Natural killer cell treated with Interleukin-12 subunit alpha and Interleukin-12 subunit beta and Interleukin-15 and Interleukin-18, amount 100 ng/mL, for 72 hours (primary cell): ENCODE results near the gene BICRA. TPM values are rescaled to one million over a fixed set of nuclear protein-coding genes. Genes with fewer than 3 reads are reported as not detected.

Experiments used
- ATAC-seq, 2 donors: fragments of 150-1000 bp; cut with Tn5 transposase in 1 of 2; sonication (Bioruptor Pico), chemical (Tn5 transposase) in 1 of 2; 2 replicates each; pipeline ENCODE4 v1.10.0; 2021
- DNase-seq: peaks from one replicate; pipeline ENCODE4 v3.0.0; 2022; ENCODE audit warnings: low spot score
- H3K27ac Mint-ChIP-seq, 2 donors: 1 replicate in 1 of 2; 2 replicates in 1 of 2; pipeline ENCODE4 v1.8.0; 2022; ENCODE audit warnings: mixed read lengths in 2 of 2, mild to moderate bottlenecking in 1 of 2, moderate library complexity in 1 of 2
- H3K27me3 Mint-ChIP-seq, 2 donors: 1 replicate in 1 of 2; 2 replicates in 1 of 2; pipeline ENCODE4 v1.8.0; 2022; ENCODE audit warnings: mixed read lengths in 2 of 2
- H3K36me3 Mint-ChIP-seq: one replicate; pipeline ENCODE4 v1.8.0; 2022; ENCODE audit warnings: mixed read lengths
- H3K4me1 Mint-ChIP-seq, 2 donors: 1 replicate in 1 of 2; 2 replicates in 1 of 2; pipeline ENCODE4 v1.8.0; 2022; ENCODE audit warnings: low read depth in 2 of 2, mixed read lengths in 2 of 2, mild to moderate bottlenecking in 1 of 2
- H3K4me3 Mint-ChIP-seq: one replicate; pipeline ENCODE4 v1.8.0; 2022; ENCODE audit warnings: mixed read lengths
- H3K9me3 Mint-ChIP-seq: 2 replicates; pipeline ENCODE4 v1.8.0; 2022; ENCODE audit warnings: mixed read lengths
- total RNA-seq, 2 donors: library from RNA; stranded (reverse); gene quantifications; one replicate each; pipeline ENCODE4 v1.2.3, GENCODE V29; 2022

BICRA gene
- total RNA-seq, 2 donors from 2014 or later = 14.4 to 17.5 TPM

DNA sequence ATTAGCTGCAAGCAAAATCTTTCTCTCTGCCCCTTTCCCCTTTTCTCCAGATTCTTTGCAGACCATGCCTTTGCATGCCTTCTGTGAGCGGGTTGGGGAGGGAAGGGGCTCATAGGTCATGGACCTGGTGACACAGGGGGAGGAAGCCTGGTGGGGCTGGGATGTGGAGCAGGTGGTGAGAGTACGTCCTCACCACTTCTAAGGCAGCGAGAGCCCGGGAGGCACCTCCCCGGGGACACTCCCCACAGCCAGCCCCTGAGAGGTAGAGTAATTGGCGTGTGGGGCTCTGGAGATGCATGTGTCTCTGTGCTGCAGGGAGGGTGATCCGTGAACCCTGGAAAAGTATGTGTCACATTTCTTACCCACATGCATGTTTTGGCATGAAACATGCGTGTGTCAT lies 61.8 kb downstream of the BICRA start:
- Mint-ChIP-seq H3K27me3 (no peaks in the 10 kb centered on the region), H3K27ac (no peak overlapping the region), H3K4me3 (no peak overlapping the region), H3K4me1 (peaks cover 0 to 29% of the 10 kb centered on the region in 2 donors), H3K9me3 (no peaks in the 10 kb centered on the region), H3K36me3 (no peaks in the 10 kb centered on the region)
- ATAC-seq (no peak), DNase-seq (no peak)

DNA sequence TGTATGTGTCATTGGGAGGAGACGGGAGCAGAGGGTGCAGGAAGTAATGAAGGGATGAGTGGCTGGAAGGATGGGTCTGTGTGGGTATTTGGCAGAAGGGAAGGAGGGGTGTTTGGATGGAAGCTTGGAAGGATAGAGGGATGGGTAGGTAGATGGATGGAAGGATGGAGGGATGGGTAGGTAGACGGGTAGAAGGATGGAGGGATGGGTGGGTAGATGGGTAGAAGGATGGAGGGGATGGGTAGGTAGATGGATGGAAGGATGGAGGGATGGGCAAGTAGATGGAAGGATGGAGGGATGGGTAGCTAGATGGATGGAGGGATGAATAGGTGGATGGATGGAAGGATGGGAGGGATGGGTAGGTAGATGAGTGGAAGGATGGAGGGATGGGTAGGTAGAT lies 62.6 kb downstream of the BICRA start:
- DNase-seq (no peak), ATAC-seq (no peak)
- Mint-ChIP-seq H3K4me1 (peaks cover 0 to 29% of the 10 kb centered on the region in 2 donors), H3K27ac (no peak overlapping the region), H3K9me3 (no peaks in the 10 kb centered on the region), H3K27me3 (no peaks in the 10 kb centered on the region), H3K36me3 (no peaks in the 10 kb centered on the region), H3K4me3 (no peak overlapping the region)

DNA sequence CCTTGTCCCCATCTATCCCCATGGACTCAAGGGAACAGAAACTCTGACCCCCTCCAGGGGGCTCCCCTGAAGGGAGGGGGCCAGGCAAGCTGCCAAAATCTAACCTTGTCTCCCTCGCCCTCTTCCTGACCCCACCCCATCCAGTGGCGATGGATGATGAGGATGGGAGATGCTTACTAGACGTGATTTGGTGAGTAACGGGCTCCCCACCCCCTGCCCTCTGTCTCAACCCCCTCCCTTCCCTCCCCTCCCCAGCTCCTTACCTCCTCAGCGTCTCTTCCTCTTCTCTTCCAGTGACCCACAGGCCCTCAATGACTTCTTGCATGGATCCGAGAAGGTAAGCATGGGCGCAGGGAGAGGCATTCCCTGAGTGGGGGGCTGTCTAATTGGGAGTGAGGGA lies 64.5 kb downstream of the BICRA start:
- Mint-ChIP-seq H3K4me3 (no peak overlapping the region), H3K4me1 (peaks cover 0 to 26% of the 10 kb centered on the region in 2 donors), H3K27ac (no peak overlapping the region), H3K9me3 (no peaks in the 10 kb centered on the region), H3K27me3 (no peaks in the 10 kb centered on the region), H3K36me3 (no peaks in the 10 kb centered on the region)
- DNase-seq (no peak), ATAC-seq (no peak)

DNA sequence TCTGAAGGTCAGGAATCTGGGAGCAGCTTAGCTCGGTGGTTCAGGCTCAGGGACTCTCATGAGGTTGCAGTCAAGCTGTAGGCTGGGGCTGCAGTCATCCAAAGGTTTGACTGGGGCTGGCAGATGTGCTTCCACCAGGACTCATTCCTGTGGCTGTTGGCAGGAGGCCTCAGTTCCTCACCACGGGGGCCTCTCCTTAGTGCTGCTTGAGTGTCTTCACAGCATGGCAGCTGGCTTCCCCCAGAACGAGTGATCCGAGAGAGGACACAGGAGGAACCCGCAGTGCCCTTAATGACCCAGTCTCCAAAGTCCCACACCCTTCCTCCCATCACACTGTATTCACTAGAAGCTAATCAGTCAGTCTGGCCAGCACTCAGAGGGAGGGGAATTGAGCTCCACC lies 65.6 kb downstream of the BICRA start:
- no peaks in the 10 kb centered on the region for H3K36me3 Mint-ChIP-seq
- no peak overlapping the region for H3K27ac Mint-ChIP-seq
- DNase-seq = no peak
- peaks cover 0 to 26% of the 10 kb centered on the region in 2 donors for H3K4me1 Mint-ChIP-seq
- no peaks in the 10 kb centered on the region for H3K27me3 Mint-ChIP-seq
- H3K9me3 Mint-ChIP-seq = no peaks in the 10 kb centered on the region
- no peak overlapping the region for H3K4me3 Mint-ChIP-seq
- no peak for ATAC-seq

DNA sequence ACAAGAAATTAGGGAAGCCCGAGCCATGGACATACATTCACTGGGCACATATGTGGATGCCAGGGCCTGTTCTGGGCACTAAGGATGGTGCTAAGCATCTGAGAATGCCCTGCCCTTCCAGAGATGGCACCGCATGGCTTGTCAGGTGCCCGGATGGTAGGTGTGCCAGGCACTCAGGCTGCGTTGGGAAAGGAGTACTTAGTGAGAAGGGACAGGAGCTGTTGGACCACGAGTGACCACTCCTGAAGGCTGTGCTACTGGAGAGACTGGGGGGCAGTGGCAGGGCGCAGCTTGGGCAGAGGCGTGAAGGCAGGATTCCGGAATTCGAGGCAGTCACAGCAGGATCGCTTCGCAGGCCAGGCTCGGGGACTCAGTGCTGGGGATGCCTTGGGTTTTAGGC lies 66.3 kb downstream of the BICRA start:
- ATAC-seq = no peak
- no peaks in the 10 kb centered on the region for H3K9me3 Mint-ChIP-seq
- no peak for DNase-seq
- H3K27ac Mint-ChIP-seq = no peak overlapping the region
- H3K36me3 Mint-ChIP-seq = no peaks in the 10 kb centered on the region
- H3K4me1 Mint-ChIP-seq = peaks cover 0 to 23% of the 10 kb centered on the region in 2 donors
- H3K4me3 Mint-ChIP-seq = no peak overlapping the region
- H3K27me3 Mint-ChIP-seq = no peaks in the 10 kb centered on the region

DNA sequence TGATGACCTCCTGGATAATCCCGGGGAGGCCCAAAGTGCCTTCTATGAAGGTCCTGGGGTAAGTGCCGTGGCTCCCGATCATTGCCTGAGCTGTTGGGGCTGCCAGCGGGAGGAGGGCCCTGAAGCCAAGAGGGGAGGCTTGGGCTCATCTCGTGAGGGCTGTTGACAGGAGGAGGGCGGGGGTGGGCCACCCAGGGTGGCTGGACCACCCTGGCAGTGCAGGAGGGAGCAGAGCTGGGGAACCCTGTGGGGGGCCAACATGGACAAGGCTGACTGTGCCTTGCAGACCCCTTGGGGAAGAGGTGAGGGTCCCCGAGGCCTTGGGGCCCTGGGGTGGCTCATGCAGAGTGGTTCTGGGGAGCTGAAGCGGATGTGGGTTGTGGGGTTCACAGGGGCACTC lies 66.9 kb downstream of the BICRA start:
- Mint-ChIP-seq H3K36me3 (no peaks in the 10 kb centered on the region), H3K27me3 (no peaks in the 10 kb centered on the region), H3K4me3 (no peak overlapping the region), H3K9me3 (no peaks in the 10 kb centered on the region), H3K4me1 (peaks cover 0 to 19% of the 10 kb centered on the region in 2 donors), H3K27ac (no peak overlapping the region)
- DNase-seq (no peak), ATAC-seq (no peak)

DNA sequence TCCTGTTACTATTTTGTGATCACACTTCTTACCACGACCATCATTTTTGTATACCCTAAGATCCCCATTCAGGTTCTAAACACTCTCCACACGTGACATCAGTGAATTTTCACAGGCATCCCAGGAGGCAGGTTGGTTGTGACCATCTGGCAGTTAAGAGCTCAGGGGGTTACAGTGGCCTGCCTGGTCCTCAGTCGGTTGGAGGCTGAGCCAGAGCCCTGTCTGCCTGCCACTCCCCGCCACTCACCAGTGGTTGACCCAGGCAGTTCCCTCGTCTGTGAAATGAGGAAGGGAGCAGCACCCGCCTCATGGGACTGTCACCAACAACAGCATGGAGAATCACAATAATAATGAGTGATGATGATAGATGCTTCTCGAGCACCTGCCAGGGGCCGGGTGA lies 67.9 kb downstream of the BICRA start:
- no peak overlapping the region for H3K4me3 Mint-ChIP-seq
- ATAC-seq (no peak), DNase-seq (no peak)
- no peak overlapping the region for H3K27ac Mint-ChIP-seq
- H3K36me3 Mint-ChIP-seq = no peaks in the 10 kb centered on the region
- H3K4me1 Mint-ChIP-seq = peaks cover 3 to 14% of the 10 kb centered on the region in 2 donors
- H3K9me3 Mint-ChIP-seq = no peaks in the 10 kb centered on the region
- no peaks in the 10 kb centered on the region for H3K27me3 Mint-ChIP-seq

DNA sequence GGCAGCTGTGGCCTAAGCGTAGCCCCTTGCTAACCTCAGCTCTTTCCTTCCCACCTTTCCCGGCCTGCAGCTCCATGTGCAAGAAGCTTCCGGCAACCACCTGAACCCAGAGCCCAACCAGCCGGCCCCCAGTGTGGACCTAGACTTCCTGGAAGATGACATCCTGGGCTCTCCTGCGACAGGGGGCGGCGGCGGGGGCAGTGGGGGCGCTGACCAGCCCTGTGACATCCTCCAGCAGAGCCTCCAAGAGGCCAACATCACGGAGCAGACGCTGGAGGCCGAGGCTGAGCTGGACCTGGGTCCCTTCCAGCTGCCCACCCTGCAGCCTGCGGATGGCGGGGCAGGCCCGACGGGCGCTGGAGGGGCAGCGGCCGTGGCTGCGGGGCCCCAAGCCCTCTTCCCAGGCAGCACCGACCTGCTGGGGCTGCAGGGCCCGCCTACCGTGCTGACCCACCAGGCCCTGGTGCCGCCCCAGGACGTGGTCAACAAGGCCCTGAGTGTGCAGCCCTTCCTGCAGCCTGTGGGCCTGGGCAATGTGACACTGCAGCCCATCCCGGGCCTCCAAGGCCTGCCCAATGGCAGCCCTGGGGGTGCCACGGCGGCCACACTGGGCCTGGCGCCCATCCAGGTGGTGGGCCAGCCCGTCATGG lies 70.4 kb downstream of the BICRA start:
- Mint-ChIP-seq H3K36me3 (no peaks in the 10 kb centered on the region), H3K27ac (no peak overlapping the region), H3K9me3 (no peaks in the 10 kb centered on the region), H3K4me1 (peaks cover 3 to 11% of the 10 kb centered on the region in 2 donors), H3K4me3 (no peak overlapping the region), H3K27me3 (no peaks in the 10 kb centered on the region)
- ATAC-seq = peak; percentile 12 to 33
- DNase-seq = no peak

DNA sequence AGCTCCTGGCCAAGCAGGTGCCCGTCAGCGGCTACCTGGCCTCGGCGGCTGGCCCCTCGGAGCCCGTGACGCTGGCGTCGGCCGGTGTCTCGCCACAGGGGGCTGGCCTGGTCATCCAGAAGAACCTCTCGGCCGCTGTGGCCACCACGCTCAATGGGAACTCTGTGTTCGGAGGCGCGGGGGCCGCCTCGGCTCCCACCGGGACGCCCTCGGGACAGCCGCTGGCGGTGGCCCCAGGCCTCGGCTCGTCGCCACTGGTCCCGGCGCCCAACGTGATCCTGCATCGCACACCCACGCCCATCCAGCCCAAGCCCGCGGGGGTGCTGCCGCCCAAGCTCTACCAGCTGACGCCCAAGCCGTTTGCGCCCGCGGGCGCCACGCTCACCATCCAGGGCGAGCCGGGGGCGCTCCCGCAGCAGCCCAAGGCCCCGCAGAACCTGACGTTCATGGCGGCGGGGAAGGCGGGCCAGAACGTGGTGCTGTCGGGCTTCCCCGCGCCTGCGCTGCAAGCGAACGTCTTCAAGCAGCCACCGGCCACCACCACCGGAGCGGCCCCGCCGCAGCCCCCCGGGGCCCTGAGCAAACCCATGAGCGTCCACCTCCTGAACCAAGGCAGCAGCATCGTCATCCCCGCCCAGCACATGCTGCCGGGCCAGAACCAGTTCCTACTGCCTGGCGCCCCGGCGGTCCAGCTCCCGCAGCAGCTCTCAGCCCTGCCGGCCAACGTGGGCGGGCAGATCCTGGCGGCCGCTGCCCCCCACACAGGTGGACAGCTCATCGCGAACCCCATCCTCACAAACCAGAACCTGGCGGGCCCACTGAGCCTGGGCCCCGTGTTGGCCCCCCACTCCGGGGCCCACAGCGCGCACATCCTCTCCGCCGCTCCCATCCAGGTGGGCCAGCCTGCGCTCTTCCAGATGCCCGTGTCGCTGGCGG lies 71.3 kb downstream of the BICRA start:
- Mint-ChIP-seq H3K4me3 (no peak overlapping the region), H3K36me3 (no peaks in the 10 kb centered on the region), H3K4me1 (peaks cover 3 to 5% of the 10 kb centered on the region in 2 donors), H3K27ac (no peak overlapping the region), H3K9me3 (no peaks in the 10 kb centered on the region), H3K27me3 (no peaks in the 10 kb centered on the region)
- DNase-seq (no peak), ATAC-seq (peak in 1 of 2 donors; percentile 28)

DNA sequence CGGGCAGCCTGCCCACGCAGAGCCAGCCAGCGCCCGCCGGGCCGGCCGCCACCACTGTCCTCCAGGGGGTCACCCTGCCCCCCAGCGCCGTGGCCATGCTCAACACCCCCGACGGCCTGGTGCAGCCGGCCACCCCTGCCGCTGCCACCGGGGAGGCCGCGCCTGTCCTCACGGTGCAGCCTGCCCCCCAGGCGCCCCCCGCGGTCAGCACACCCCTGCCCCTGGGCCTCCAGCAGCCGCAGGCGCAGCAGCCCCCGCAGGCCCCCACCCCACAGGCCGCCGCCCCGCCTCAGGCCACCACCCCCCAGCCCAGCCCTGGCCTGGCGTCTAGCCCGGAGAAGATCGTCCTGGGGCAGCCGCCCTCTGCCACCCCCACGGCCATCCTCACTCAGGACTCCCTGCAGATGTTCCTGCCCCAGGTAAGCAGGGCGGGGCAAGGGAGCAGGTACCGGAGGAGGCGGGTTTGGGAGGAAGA lies 72.0 kb downstream of the BICRA start:
- H3K9me3 Mint-ChIP-seq = no peaks in the 10 kb centered on the region
- H3K27me3 Mint-ChIP-seq = no peaks in the 10 kb centered on the region
- H3K36me3 Mint-ChIP-seq = no peaks in the 10 kb centered on the region
- no peak overlapping the region for H3K27ac Mint-ChIP-seq
- peaks cover 3% of the 10 kb centered on the region in 2 donors for H3K4me1 Mint-ChIP-seq
- ATAC-seq = peak in 1 of 2 donors; percentile 37
- DNase-seq = no peak
- H3K4me3 Mint-ChIP-seq = no peak overlapping the region

DNA sequence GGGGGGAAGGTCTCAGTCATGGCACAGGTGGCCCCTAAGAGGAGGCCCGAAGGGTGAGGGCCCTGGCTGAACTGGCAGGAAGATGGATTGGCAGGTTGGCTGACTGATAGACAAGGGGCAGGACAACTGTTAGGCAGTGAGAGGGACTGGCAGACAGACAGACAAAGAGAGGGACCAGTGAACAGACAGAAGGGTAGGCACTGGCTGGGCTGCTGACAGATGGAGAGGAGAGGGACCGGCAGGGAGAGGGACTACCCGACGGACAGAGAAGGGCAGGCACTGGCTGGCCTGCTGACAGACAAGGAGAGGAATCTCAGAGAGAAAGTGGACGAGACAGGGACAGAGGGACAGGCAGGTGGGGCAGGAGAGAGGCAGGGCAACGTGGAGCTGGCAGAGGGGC lies 72.5 kb downstream of the BICRA start:
- Mint-ChIP-seq H3K27ac (no peak overlapping the region), H3K9me3 (no peaks in the 10 kb centered on the region), H3K4me3 (no peak overlapping the region), H3K4me1 (peaks cover 3% of the 10 kb centered on the region in 2 donors), H3K27me3 (no peaks in the 10 kb centered on the region), H3K36me3 (no peaks in the 10 kb centered on the region)
- no peak for ATAC-seq
- no peak for DNase-seq

DNA sequence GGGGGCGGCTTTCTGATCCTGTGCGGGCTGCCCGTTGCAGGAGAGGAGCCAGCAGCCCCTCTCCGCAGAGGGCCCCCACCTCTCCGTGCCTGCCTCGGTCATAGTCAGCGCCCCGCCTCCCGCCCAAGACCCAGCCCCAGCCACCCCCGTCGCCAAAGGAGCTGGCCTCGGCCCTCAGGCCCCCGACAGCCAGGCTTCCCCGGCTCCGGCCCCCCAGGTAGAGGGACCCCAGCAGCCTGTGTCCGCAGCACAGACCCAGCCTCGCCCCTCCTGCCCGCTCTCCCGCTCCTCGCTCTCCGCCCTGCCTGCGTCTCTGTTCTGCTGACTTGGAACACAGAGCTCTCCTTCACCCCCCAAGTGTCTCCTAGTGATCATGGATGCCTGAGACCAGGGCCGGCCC lies 73.0 kb downstream of the BICRA start:
- H3K27ac Mint-ChIP-seq = no peak overlapping the region

DNA sequence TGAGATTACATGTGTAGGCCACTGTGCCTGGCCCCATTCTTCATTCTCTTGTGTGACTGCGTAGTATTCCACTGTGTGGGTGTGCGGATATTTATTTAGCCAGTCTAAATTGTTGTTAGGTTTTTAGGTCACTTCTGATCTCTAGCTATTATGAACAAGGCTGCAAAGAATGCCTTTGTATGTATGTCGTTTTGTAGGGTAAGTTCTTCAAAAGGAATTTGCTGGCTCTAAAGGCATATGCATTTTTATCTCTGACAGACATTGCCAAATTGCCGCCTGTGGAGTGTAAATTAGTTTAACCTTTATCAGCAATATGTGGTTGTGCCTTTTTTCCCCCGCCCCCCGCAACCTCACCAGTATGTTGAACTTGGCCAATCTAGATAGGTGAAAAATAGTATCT lies 74.0 kb downstream of the BICRA start:
- Mint-ChIP-seq H3K4me1 (peaks cover 3 to 5% of the 10 kb centered on the region in 2 donors), H3K36me3 (no peaks in the 10 kb centered on the region), H3K9me3 (no peaks in the 10 kb centered on the region), H3K27ac (no peak overlapping the region), H3K4me3 (no peak overlapping the region), H3K27me3 (no peaks in the 10 kb centered on the region)
- DNase-seq (no peak), ATAC-seq (no peak)

More for the DNA sequence above, 73.0 kb downstream of the BICRA start:
- peak in 1 of 2 donors; percentile 24 for ATAC-seq
- Mint-ChIP-seq H3K9me3 (no peaks in the 10 kb centered on the region), H3K27me3 (no peaks in the 10 kb centered on the region), H3K4me1 (peaks cover 3% of the 10 kb centered on the region in 2 donors), H3K4me3 (no peak overlapping the region), H3K36me3 (no peaks in the 10 kb centered on the region)
- no peak for DNase-seq
